WTC11 (cell line): ENCODE results near the gene EEF1AKMT3. TPM values are rescaled to one million over a fixed set of nuclear protein-coding genes. Genes with fewer than 3 reads are reported as not detected.
A peak's percentile ranks its signal among the peaks of the same experiment; 100 is the strongest.

Experiments used
- CREB1 ChIP-seq: sonication (generic); formaldehyde crosslinking; IDR thresholded peaks from 2 replicates; pipeline ENCODE4 v1.8.0; 2023; ENCODE audit warnings: mild to moderate bottlenecking, missing genetic modification reagents
- ETV6 ChIP-seq: sonication (generic); formaldehyde crosslinking; IDR thresholded peaks from 2 replicates; pipeline ENCODE4 v1.8.1; 2022; ENCODE audit warnings: mild to moderate bottlenecking, missing genetic modification reagents
- FOXJ3 ChIP-seq: sonication (generic); formaldehyde crosslinking; IDR thresholded peaks from 2 replicates; pipeline ENCODE4 v1.9.0; 2021; ENCODE audit warnings: missing genetic modification reagents, mild to moderate bottlenecking, borderline replicate concordance
- FOXP4 ChIP-seq: sonication (generic); formaldehyde crosslinking; IDR thresholded peaks from 2 replicates; pipeline ENCODE4 v1.8.0; 2022; ENCODE audit warnings: mild to moderate bottlenecking, missing genetic modification reagents
- IRF2 ChIP-seq: sonication (generic); formaldehyde crosslinking; IDR thresholded peaks from 2 replicates; pipeline ENCODE4 v1.8.0; 2022; ENCODE audit warnings: low read depth, missing genetic modification reagents, borderline replicate concordance
- JUN ChIP-seq: sonication (generic); formaldehyde crosslinking; IDR thresholded peaks from 2 replicates; pipeline ENCODE4 v1.8.0; 2023; ENCODE audit warnings: mild to moderate bottlenecking, missing genetic modification reagents
- RORB ChIP-seq: fragments of 250-450 bp; sonication (Bioruptor Pico); IDR thresholded peaks from 2 replicates; pipeline ENCODE4 v1.9.0; 2021; ENCODE audit warnings: mild to moderate bottlenecking
- TEAD4 ChIP-seq: sonication (generic); formaldehyde crosslinking; IDR thresholded peaks from 2 replicates; pipeline ENCODE4 v1.8.0; 2022; ENCODE audit warnings: mild to moderate bottlenecking, missing genetic modification reagents
- TP53 ChIP-seq: sonication (generic); formaldehyde crosslinking; IDR thresholded peaks from 2 replicates; pipeline ENCODE4 v1.8.1; 2023; ENCODE audit warnings: mild to moderate bottlenecking, missing genetic modification reagents
- ZBTB21 ChIP-seq: sonication (generic); formaldehyde crosslinking; IDR thresholded peaks from 2 replicates; pipeline ENCODE4 v1.8.1; 2023; ENCODE audit warnings: mild to moderate bottlenecking, missing genetic modification reagents, borderline replicate concordance
- ZNF121 ChIP-seq: sonication (generic); formaldehyde crosslinking; IDR thresholded peaks from 2 replicates; pipeline ENCODE4 v1.8.0; 2023; ENCODE audit warnings: missing genetic modification reagents
- ZNF138 ChIP-seq: sonication (generic); formaldehyde crosslinking; conservative IDR thresholded peaks from 2 replicates; pipeline ENCODE4 v1.8.1; 2022; ENCODE audit warnings: mild to moderate bottlenecking, moderate library complexity, missing genetic modification reagents
- ZNF423 ChIP-seq: fragments of 250-450 bp; sonication (Bioruptor Pico); IDR thresholded peaks from 2 replicates; pipeline ENCODE4 v2.1.2; 2022; ENCODE audit warnings: mild to moderate bottlenecking, moderate library complexity
- total RNA-seq: library from RNA; stranded (reverse); gene quantifications from 3 replicates; pipeline ENCODE4 v1.2.3, GENCODE V29; 2021
- TF ChIP-seq, protein P1 (sequence below): fragments of 250-450 bp; sonication (Bioruptor Pico); IDR thresholded peaks from 2 replicates; pipeline ENCODE4 v1.9.0; 2021; ENCODE audit warnings: mild to moderate bottlenecking
- TF ChIP-seq, protein P2 (sequence below): fragments of 250-450 bp; sonication (Bioruptor Pico); IDR thresholded peaks from 2 replicates; pipeline ENCODE4 v2.1.2; 2022; ENCODE audit warnings: mild to moderate bottlenecking, moderate library complexity
- TF ChIP-seq, protein P3 (sequence below): sonication (generic); formaldehyde crosslinking; IDR thresholded peaks from 2 replicates; pipeline ENCODE4 v1.8.1; 2022; ENCODE audit warnings: mild to moderate bottlenecking, missing genetic modification reagents, moderate library complexity, borderline replicate concordance
- TF ChIP-seq, protein P4 (sequence below): sonication (generic); formaldehyde crosslinking; IDR thresholded peaks from 2 replicates; pipeline ENCODE4 v1.8.0; 2023; ENCODE audit warnings: missing genetic modification reagents, mild to moderate bottlenecking, borderline replicate concordance
- TF ChIP-seq, protein P5 (sequence below): sonication (generic); formaldehyde crosslinking; IDR thresholded peaks from 2 replicates; pipeline ENCODE4 v1.8.0; 2022; ENCODE audit warnings: mild to moderate bottlenecking, missing genetic modification reagents
- TF ChIP-seq, protein P6 (sequence below): sonication (generic); formaldehyde crosslinking; IDR thresholded peaks from 2 replicates; pipeline ENCODE4 v1.8.1; 2023; ENCODE audit warnings: mild to moderate bottlenecking, missing genetic modification reagents, borderline replicate concordance

EEF1AKMT3 gene
- total RNA-seq, 1 experiment from 2014 or later: 3.2 TPM

- TF ChIP-seq ZBTB21 (peak; percentile 68; the same call in 1 of the 2 replicates), ZNF121 (CRISPR knock-in tag) (no peak), FOXP4 (CRISPR knock-in tag) (peak; percentile 60; the same call in 1 of the 2 replicates), JUN (CRISPR knock-in tag) (no peak), ETV6 (CRISPR knock-in tag) (peak; percentile 66; the same call in 1 of the 2 replicates), RORB (CRISPR knock-in tag) (no peak), CREB1 (CRISPR knock-in tag) (no peak; the same call in 1 of the 2 replicates), IRF2 (CRISPR knock-in tag) (no peak), FOXJ3 (CRISPR knock-in tag) (no peak), ZNF138 (CRISPR knock-in tag) (no peak), TEAD4 (CRISPR knock-in tag) (no peak), TP53 (CRISPR knock-in tag) (peak; percentile 72), ZNF423 (no peak)
- TF ChIP-seq, protein P1, sequence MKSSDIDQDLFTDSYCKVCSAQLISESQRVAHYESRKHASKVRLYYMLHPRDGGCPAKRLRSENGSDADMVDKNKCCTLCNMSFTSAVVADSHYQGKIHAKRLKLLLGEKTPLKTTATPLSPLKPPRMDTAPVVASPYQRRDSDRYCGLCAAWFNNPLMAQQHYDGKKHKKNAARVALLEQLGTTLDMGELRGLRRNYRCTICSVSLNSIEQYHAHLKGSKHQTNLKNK (CRISPR knock-in tag): no peak
- TF ChIP-seq, protein P2, sequence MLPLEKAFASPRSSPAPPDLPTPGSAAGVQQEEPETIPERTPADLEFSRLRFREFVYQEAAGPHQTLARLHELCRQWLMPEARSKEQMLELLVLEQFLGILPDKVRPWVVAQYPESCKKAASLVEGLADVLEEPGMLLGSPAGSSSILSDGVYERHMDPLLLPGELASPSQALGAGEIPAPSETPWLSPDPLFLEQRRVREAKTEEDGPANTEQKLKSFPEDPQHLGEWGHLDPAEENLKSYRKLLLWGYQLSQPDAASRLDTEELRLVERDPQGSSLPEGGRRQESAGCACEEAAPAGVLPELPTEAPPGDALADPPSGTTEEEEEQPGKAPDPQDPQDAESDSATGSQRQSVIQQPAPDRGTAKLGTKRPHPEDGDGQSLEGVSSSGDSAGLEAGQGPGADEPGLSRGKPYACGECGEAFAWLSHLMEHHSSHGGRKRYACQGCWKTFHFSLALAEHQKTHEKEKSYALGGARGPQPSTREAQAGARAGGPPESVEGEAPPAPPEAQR (CRISPR knock-in tag): no peak
- TF ChIP-seq, protein P3, sequence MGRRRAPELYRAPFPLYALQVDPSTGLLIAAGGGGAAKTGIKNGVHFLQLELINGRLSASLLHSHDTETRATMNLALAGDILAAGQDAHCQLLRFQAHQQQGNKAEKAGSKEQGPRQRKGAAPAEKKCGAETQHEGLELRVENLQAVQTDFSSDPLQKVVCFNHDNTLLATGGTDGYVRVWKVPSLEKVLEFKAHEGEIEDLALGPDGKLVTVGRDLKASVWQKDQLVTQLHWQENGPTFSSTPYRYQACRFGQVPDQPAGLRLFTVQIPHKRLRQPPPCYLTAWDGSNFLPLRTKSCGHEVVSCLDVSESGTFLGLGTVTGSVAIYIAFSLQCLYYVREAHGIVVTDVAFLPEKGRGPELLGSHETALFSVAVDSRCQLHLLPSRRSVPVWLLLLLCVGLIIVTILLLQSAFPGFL (CRISPR knock-in tag): no peak
- TF ChIP-seq, protein P4, sequence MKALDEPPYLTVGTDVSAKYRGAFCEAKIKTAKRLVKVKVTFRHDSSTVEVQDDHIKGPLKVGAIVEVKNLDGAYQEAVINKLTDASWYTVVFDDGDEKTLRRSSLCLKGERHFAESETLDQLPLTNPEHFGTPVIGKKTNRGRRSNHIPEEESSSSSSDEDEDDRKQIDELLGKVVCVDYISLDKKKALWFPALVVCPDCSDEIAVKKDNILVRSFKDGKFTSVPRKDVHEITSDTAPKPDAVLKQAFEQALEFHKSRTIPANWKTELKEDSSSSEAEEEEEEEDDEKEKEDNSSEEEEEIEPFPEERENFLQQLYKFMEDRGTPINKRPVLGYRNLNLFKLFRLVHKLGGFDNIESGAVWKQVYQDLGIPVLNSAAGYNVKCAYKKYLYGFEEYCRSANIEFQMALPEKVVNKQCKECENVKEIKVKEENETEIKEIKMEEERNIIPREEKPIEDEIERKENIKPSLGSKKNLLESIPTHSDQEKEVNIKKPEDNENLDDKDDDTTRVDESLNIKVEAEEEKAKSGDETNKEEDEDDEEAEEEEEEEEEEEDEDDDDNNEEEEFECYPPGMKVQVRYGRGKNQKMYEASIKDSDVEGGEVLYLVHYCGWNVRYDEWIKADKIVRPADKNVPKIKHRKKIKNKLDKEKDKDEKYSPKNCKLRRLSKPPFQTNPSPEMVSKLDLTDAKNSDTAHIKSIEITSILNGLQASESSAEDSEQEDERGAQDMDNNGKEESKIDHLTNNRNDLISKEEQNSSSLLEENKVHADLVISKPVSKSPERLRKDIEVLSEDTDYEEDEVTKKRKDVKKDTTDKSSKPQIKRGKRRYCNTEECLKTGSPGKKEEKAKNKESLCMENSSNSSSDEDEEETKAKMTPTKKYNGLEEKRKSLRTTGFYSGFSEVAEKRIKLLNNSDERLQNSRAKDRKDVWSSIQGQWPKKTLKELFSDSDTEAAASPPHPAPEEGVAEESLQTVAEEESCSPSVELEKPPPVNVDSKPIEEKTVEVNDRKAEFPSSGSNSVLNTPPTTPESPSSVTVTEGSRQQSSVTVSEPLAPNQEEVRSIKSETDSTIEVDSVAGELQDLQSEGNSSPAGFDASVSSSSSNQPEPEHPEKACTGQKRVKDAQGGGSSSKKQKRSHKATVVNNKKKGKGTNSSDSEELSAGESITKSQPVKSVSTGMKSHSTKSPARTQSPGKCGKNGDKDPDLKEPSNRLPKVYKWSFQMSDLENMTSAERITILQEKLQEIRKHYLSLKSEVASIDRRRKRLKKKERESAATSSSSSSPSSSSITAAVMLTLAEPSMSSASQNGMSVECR (CRISPR knock-in tag): no peak
- TF ChIP-seq, protein P5, sequence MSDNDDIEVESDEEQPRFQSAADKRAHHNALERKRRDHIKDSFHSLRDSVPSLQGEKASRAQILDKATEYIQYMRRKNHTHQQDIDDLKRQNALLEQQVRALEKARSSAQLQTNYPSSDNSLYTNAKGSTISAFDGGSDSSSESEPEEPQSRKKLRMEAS (CRISPR knock-in tag): no peak
- TF ChIP-seq, protein P6, sequence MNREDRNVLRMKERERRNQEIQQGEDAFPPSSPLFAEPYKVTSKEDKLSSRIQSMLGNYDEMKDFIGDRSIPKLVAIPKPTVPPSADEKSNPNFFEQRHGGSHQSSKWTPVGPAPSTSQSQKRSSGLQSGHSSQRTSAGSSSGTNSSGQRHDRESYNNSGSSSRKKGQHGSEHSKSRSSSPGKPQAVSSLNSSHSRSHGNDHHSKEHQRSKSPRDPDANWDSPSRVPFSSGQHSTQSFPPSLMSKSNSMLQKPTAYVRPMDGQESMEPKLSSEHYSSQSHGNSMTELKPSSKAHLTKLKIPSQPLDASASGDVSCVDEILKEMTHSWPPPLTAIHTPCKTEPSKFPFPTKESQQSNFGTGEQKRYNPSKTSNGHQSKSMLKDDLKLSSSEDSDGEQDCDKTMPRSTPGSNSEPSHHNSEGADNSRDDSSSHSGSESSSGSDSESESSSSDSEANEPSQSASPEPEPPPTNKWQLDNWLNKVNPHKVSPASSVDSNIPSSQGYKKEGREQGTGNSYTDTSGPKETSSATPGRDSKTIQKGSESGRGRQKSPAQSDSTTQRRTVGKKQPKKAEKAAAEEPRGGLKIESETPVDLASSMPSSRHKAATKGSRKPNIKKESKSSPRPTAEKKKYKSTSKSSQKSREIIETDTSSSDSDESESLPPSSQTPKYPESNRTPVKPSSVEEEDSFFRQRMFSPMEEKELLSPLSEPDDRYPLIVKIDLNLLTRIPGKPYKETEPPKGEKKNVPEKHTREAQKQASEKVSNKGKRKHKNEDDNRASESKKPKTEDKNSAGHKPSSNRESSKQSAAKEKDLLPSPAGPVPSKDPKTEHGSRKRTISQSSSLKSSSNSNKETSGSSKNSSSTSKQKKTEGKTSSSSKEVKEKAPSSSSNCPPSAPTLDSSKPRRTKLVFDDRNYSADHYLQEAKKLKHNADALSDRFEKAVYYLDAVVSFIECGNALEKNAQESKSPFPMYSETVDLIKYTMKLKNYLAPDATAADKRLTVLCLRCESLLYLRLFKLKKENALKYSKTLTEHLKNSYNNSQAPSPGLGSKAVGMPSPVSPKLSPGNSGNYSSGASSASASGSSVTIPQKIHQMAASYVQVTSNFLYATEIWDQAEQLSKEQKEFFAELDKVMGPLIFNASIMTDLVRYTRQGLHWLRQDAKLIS: no peak
- TF ChIP-seq, all 79 proteins: peak for 9
Measured at GRCh38 chr12:57727758-57728395, 44.5 kb upstream of the EEF1AKMT3 start (continued).
